Aorta (tissue), 5 donors: ENCODE results near the gene ZNF436. TPM values are rescaled to one million over a fixed set of nuclear protein-coding genes. Genes with fewer than 3 reads are reported as not detected.
A peak's percentile ranks its signal among the peaks of the same experiment; 100 is the strongest.

Source experiments
- ATAC-seq: fragments of 200-7000 bp; cut with Tn5 transposase; one replicate; pipeline ENCODE4 v1.9.1; 2022; ENCODE audit warnings: moderate library complexity; ENCODE audit not compliant: low FRiP score
- DNase-seq, 2 donors: peaks; one replicate each; pipeline ENCODE4 v3.0.0-alpha.2; 2020
- H3K27ac ChIP-seq, 2 donors: one replicate each; pipeline ENCODE4 v1.5.1; 2013; ENCODE audit warnings: low read length in 2 of 2, mild to moderate bottlenecking in 2 of 2, moderate library complexity in 2 of 2, control low read depth in 1 of 2, inconsistent platforms in 1 of 2, low read depth in 1 of 2
- H3K27me3 ChIP-seq, 2 donors: one replicate each; pipeline ENCODE4 v1.6.1; 2013; ENCODE audit warnings: control low read depth in 1 of 2, low read length in 1 of 2, mild to moderate bottlenecking in 1 of 2, moderate library complexity in 1 of 2; ENCODE audit not compliant: insufficient read depth in 2 of 2, control insufficient read depth in 1 of 2
- H3K36me3 ChIP-seq, 2 donors: one replicate each; pipeline ENCODE4 v1.6.1; 2013; ENCODE audit warnings: control low read depth in 1 of 2, low read length in 1 of 2, mild to moderate bottlenecking in 1 of 2; ENCODE audit not compliant: insufficient read depth in 2 of 2, control insufficient read depth in 1 of 2
- H3K4me1 ChIP-seq, 2 donors: one replicate each; pipeline ENCODE4 v1.6.1; 2013; ENCODE audit warnings: low read length in 2 of 2, control low read depth in 1 of 2, mild to moderate bottlenecking in 1 of 2, moderate library complexity in 1 of 2; ENCODE audit not compliant: insufficient read depth in 2 of 2, control insufficient read depth in 1 of 2
- H3K4me3 ChIP-seq, 2 donors: one replicate each; pipeline ENCODE4 v1.5.1; 2013; ENCODE audit warnings: low read length in 2 of 2, control low read depth in 1 of 2, mild to moderate bottlenecking in 1 of 2
- H3K9me3 ChIP-seq: one replicate; pipeline ENCODE4 v1.6.1; 2013; ENCODE audit warnings: mild to moderate bottlenecking, low read length; ENCODE audit not compliant: control insufficient read depth
- WGBS, 2 donors: extraction: QIAGEN DNeasy Blood & Tissue Kit; methylation state at CpG; one replicate each; pipeline ENCODE4 v1.1.7; 2013; 5-methylcytosine and 5-hydroxymethylcytosine counted together
- intact Hi-C, 2 donors: fragments of 100-400 bp; cut with DNase I; formaldehyde crosslinking; loops; one replicate each; pipeline versions ENCODE4 v1.14.2 to v1.15.0; 2022
- polyA plus RNA-seq, 2 donors: library from polyadenylated mRNA; stranded (reverse); fragments of 200-250 nt; gene quantifications; one replicate each; pipeline ENCODE4 v1.2.3, GENCODE V29; 2013
- total RNA-seq, 2 donors: library from RNA; stranded (reverse); fragmentation: NEBNext Ultra II Directional; extraction: Animal tissue kit (Norgen Biotek cat#: 25700); gene quantifications; one replicate each; pipeline ENCODE4 v1.2.1, GENCODE V29; 2021
- donor health status: healthy with polysubstance abuse.
- donor health status: Bipolar disorder and iron deficiency.
- donor health status: DM: no; HTN: no; CAD: no.
- donor health status: DM: no; HTN: no; CAD: no.
- donor health status: DM: yes; HTN: yes; CAD: no.

The ZNF436 gene
- total and polyA plus RNA-seq, 4 donors, result 3.6 to 35.4 (median 8.8) TPM

GRCh38 chr1:23371987-23372880 is 2.6 kb upstream of the ZNF436 start:
- Histone ChIP-seq H3K27me3 (no peaks in the 10 kb centered on the region), H3K27ac (no peak overlapping the region), H3K9me3 (no peaks in the 10 kb centered on the region), H3K4me1 (no peaks in the 10 kb centered on the region), H3K36me3 (no peaks in the 10 kb centered on the region), H3K4me3 (no peak overlapping the region)
- intact Hi-C loops, result no loop called here
- DNase-seq (no peak), ATAC-seq (no peak)
- 68 to 74% methylated on average over 13 of the region's 13 CpGs for WGBS, 2 donors

- Histone ChIP-seq H3K4me3 (no peak overlapping the region), H3K9me3 (no peaks in the 10 kb centered on the region), H3K27me3 (no peaks in the 10 kb centered on the region), H3K4me1 (peaks cover 0 to 4% of the 10 kb centered on the region in 2 donors), H3K27ac (no peak overlapping the region), H3K36me3 (no peaks in the 10 kb centered on the region)
- intact Hi-C loops, result no loop called here
- ATAC-seq (no peak), DNase-seq (no peak)
- WGBS, 2 donors, result 24 to 28% methylated on average over 13 of the region's 13 CpGs
These were observed 1.3 kb upstream of the ZNF436 start for GRCh38 chr1:23370709-23371584.

GRCh38 chr1:23370330-23370708 is 683 bp upstream of the ZNF436 start:
- ATAC-seq (no peak), DNase-seq (no peak)
- H3K36me3 ChIP-seq, result no peaks in the 10 kb centered on the region
- intact Hi-C loops, result no loop called here
- no peaks in the 10 kb centered on the region for H3K27me3 ChIP-seq
- peak overlapping the region; percentile 52 to 54 for H3K27ac ChIP-seq
- WGBS, 2 donors, result 21 to 27% methylated on average over 5 of the region's 5 CpGs
- no peak overlapping the region for H3K4me3 ChIP-seq
- no peaks in the 10 kb centered on the region for H3K9me3 ChIP-seq
- peaks cover 0 to 4% of the 10 kb centered on the region in 2 donors for H3K4me1 ChIP-seq

- peak; percentile 94 for ATAC-seq
- Histone ChIP-seq H3K4me1 (peaks cover 0 to 4% of the 10 kb centered on the region in 2 donors), H3K27ac (peak overlapping the region; percentile 43 to 93), H3K9me3 (no peaks in the 10 kb centered on the region), H3K36me3 (no peaks in the 10 kb centered on the region), H3K4me3 (peak overlapping the region; percentile 60 to 89), H3K27me3 (no peaks in the 10 kb centered on the region)
- peak; percentile 95 to 96 for DNase-seq
- intact Hi-C loops, result loop anchor here in 1 of 2 donors (1.0 to 5.0 kb wide), 2 partner anchors 24 to 34 kb away; partner anchors contain the start of gene HNRNPR
- WGBS, 2 donors, result 0% methylated on average over 60 to 61 of the region's 61 CpGs
These were observed 888 bp downstream of the ZNF436 start for GRCh38 chr1:23368562-23369334.

GRCh38 chr1:23367791-23368561 is 1.7 kb downstream of the ZNF436 start:
- DNase-seq (peak; percentile 99), ATAC-seq (peak; percentile 97)
- Histone ChIP-seq H3K27ac (peak overlapping the region in 1 of 2 donors; percentile 93), H3K4me1 (peaks cover 0 to 4% of the 10 kb centered on the region in 2 donors), H3K27me3 (no peaks in the 10 kb centered on the region), H3K9me3 (no peaks in the 10 kb centered on the region), H3K4me3 (peak overlapping the region; percentile 60 to 75), H3K36me3 (peaks cover 0 to under 1% of the 10 kb centered on the region in 2 donors)
- WGBS, 2 donors, result 0 to 1% methylated on average over 37 to 41 of the region's 41 CpGs
- intact Hi-C loops, result loop anchor here in 1 of 2 donors (1.0 to 5.0 kb wide), 2 partner anchors 24 to 34 kb away; partner anchors contain the start of gene HNRNPR

- no peaks in the 10 kb centered on the region for H3K27me3 ChIP-seq
- peaks cover 6% of the 10 kb centered on the region in 2 donors for H3K36me3 ChIP-seq
- H3K4me1 ChIP-seq, result peaks cover 0 to 4% of the 10 kb centered on the region in 2 donors
- peaks cover 4% of the 10 kb centered on the region for H3K9me3 ChIP-seq
- peak overlapping the region in 1 of 2 donors; percentile 13 for H3K27ac ChIP-seq
- DNase-seq (no peak), ATAC-seq (no peak)
- H3K4me3 ChIP-seq, result peak overlapping the region; percentile 37 to 75
- 22 to 34% methylated on average over 9 of the region's 9 CpGs for WGBS, 2 donors
- intact Hi-C loops, result loop anchor here in 1 of 2 donors (5.0 kb wide), 1 partner anchor 35 kb away; no protein-coding TSS in a partner anchor
These were observed 2.2 kb downstream of the ZNF436 start for GRCh38 chr1:23367451-23367790.

- Histone ChIP-seq H3K4me3 (no peak overlapping the region), H3K27me3 (no peaks in the 10 kb centered on the region), H3K9me3 (peaks cover 9% of the 10 kb centered on the region), H3K36me3 (peaks cover 10 to 12% of the 10 kb centered on the region in 2 donors), H3K27ac (no peak overlapping the region), H3K4me1 (peaks cover 0 to 4% of the 10 kb centered on the region in 2 donors)
- ATAC-seq, result no peak
- 37 to 48% methylated on average over 5 of the region's 5 CpGs for WGBS, 2 donors
- intact Hi-C loops, result loop anchor here in 1 of 2 donors (5.0 kb wide), 1 partner anchor 36 kb away; no protein-coding TSS in a partner anchor
- no peak for DNase-seq
These were observed 3.0 kb downstream of the ZNF436 start for GRCh38 chr1:23366598-23366997.
